Breast epithelium (tissue), 3 donors: ENCODE results near the gene PLEKHG7.

Experiments used
- CTCF ChIP-seq, 3 donors: fragments of 450-650 bp; IDR thresholded peaks; one replicate each; pipeline ENCODE4 v1.5.1; 2016 to 2017; ENCODE audit warnings: antibody characterized with exemption in 3 of 3, mild to moderate bottlenecking in 3 of 3, moderate library complexity in 3 of 3
- POLR2AphosphoS5 ChIP-seq, 3 donors: sonication (generic); formaldehyde crosslinking; IDR thresholded peaks; one replicate each; pipeline ENCODE4 v1.6.1; 2017; ENCODE audit warnings: antibody characterized with exemption in 3 of 3

- TF ChIP-seq POLR2AphosphoS5 (IDR thresholded peaks at IDR 0.05) = no peak
- TF ChIP-seq CTCF (IDR thresholded peaks at IDR 0.05) = no peak
Observed at GRCh38 chr12:92732216-92732615, 29.4 kb downstream of the PLEKHG7 start.
